Ovary (tissue), 10 donors: Measurements from ENCODE around the gene SHLD3. TPM values are rescaled to one million over a fixed set of nuclear protein-coding genes. Genes with fewer than 3 reads are reported as not detected.
"Not testable (repeated sequence)": the region's sequence is repeated elsewhere in the genome, so short reads cannot be mapped to it uniquely, and the experiment has no call there.

Experiments
- DNase-seq, 5 donors: peaks; one replicate each; pipeline ENCODE4 v3.0.0-alpha.2; 2019 to 2020
- H3K27ac ChIP-seq, 2 donors: fragments of 200-600 bp; one replicate each; pipeline versions ENCODE4 v1.5.1 to v1.8.0; 2019 to 2022
- H3K27me3 ChIP-seq: fragments of 200-600 bp; one replicate; pipeline ENCODE4 v1.8.0; 2022
- H3K36me3 ChIP-seq: fragments of 200-600 bp; sonication (generic); one replicate; pipeline ENCODE4 v1.5.1; 2019
- H3K4me1 ChIP-seq: one replicate; pipeline ENCODE4 v1.8.1; 2013; ENCODE audit warnings: mild to moderate bottlenecking, moderate library complexity; ENCODE audit not compliant: insufficient read depth
- H3K4me3 ChIP-seq: fragments of 200-600 bp; sonication (generic); one replicate; pipeline ENCODE4 v1.5.1; 2017
- H3K9me3 ChIP-seq, 2 donors: fragments of 200-600 bp in 1 of 2; sonication (generic) in 1 of 2; one replicate each; pipeline versions ENCODE4 v1.5.1 to v1.8.1; 2013 to 2019; ENCODE audit warnings: mild to moderate bottlenecking in 1 of 2, moderate library complexity in 1 of 2
- EP300 ChIP-seq: sonication (generic); formaldehyde crosslinking; IDR thresholded peaks from one replicate; pipeline ENCODE4 v1.6.1; 2017; ENCODE audit warnings: antibody characterized with exemption
- POLR2A ChIP-seq: fragments of 450-650 bp; IDR thresholded peaks from one replicate; pipeline ENCODE4 v1.6.1; 2017; ENCODE audit warnings: antibody characterized with exemption, mild to moderate bottlenecking, moderate library complexity
- WGBS, 3 donors: extraction: QIAGEN DNeasy Blood & Tissue Kit in 1 of 3; methylation state at CpG; one replicate each; pipeline versions ENCODE4 v1.1.5 to v1.1.7; 2013 to 2017; 5-methylcytosine and 5-hydroxymethylcytosine counted together
- intact Hi-C, 4 donors: fragments of 100-400 bp; cut with DNase I; formaldehyde crosslinking; loops; one replicate each; pipeline versions ENCODE4 v1.11.0 to v1.15.1; 2022 to 2023
- long read RNA-seq, 3 donors: library from polyadenylated mRNA in 2 of 3; unstranded in 2 of 3; transcript quantifications; one replicate each; pipeline ENCODE4 v2.0.0 and lab custom pipeline, GENCODE V29; 2021 to 2026
- polyA plus RNA-seq, 2 donors: library from polyadenylated mRNA; stranded (reverse); fragments of 200-250 nt in 1 of 2; fragments of 350-450 nt in 1 of 2; fragmentation: Illumina TruSeq in 1 of 2; extraction: RNeasy Lipid Tissue Mini Kit (QIAGEN cat#74804) in 1 of 2; gene quantifications; one replicate each; pipeline ENCODE4 v1.2.3, GENCODE V29; 2013 to 2014
- total RNA-seq, 7 donors: library from RNA; depleted of rRNA in 2 of 7; stranded (reverse); fragments of >200 nt in 2 of 7; fragmentation: NEBNext Ultra II Directional in 3 of 7; extraction: Animal tissue kit (Norgen Biotek cat#: 25700) in 3 of 7; gene quantifications; one replicate each; pipeline versions ENCODE4 v1.1.0 to v1.2.4, GENCODE V29; 2016 to 2023
- TF ChIP-seq, protein P1 (sequence below), 3 donors: fragments of 450-650 bp in 2 of 3; fragments of 200-600 bp in 1 of 3; IDR thresholded peaks; one replicate each; pipeline versions ENCODE4 v1.5.1 to v1.8.0; 2016 to 2022; ENCODE audit warnings: antibody characterized with exemption in 3 of 3, mild to moderate bottlenecking in 1 of 3
- donor health status: DM: no; HTN: no; CAD: no; lungs with moderate emphysema.
- donor health status: DM: no; HTN: no; CAD: no.
- donor health status: Bipolar disorder and iron deficiency.
- donor health status: DM: yes; HTN: yes; CAD: no.
- donor health status: DM: no; HTN: no; CAD: no.
- donor health status: DM: yes; HTN: yes; CAD: no.

SHLD3 gene, protein sequence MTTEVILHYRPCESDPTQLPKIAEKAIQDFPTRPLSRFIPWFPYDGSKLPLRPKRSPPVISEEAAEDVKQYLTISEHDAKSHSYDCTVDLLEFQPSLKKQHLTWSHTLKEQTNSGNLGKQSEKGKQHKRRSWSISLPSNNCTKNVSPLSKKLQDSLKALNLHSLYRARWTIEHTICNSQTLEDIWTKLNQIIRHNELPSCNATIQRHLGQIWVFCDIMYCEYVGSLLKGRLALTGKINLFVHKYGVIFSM
- 1 to 10 TPM; 1.6 to 3.3 (median 2.6) TPM for total RNA-seq
- 1 to 10 TPM; 1.2 to 1.6 TPM for polyA plus RNA-seq
- long read RNA-seq, donor 1, partial matches to known transcripts, result 0 of 2 reads
- long read RNA-seq, donor 1, other reads (novel, unspliced or antisense), result 0 of 2 reads
- long read RNA-seq, donor 2, result 0 reads
- long read RNA-seq, donor 3, partial matches to known transcripts, result 0 of 3 reads
- long read RNA-seq, donor 3, other reads (novel, unspliced or antisense), result 1 of 3 reads

DNA sequence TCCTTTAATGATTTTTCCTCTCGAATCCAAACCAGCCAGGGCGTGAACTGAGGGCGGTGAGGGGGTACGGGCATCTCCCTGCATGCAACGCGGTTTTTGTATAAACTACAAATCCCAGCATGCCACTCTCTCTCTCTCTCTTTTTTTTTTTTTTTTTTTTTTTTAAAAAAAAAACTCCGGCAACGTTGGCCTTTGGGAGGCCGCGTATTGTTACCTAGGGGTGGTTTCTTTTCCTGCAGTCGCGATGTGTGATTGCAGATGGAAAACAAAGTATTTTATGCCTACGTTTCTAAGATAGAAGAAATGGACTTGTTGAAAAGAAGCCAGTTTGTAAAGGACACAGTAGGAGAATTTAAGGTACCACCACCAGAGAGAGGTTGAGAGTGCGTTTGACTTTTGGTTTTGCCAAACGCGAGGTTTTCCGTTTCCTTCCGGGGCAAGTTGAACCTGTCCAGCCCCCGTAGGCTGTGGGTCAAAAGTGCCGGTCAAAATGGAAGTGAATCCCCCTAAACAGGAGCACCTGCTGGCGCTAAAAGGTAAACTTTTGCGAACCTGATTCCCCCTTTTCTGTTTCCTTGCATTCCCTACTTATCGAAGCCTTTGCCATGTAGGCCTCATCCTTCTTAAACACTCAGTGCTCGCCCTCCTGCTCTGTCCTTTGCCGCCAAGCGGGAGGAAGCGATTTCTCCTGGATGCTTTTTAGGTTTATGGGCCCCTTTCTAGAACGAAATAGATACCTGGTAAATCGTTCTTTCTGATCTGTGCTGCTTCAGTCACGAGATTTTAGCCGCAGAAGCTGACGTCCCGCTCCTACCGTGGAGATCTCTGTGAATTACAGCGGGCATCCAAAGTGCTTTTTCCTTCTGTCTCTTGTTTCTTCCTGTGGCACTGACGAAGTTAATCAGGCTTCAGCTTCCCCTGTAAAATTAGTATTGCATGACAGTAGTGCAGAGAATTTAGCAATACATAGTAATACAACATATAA is at the start of gene SHLD3, which contains the start of gene TRAPPC13:
SHLD3 (plus strand) TSS at position 457 of the 985 bp plus-strand sequence. CDS start 4,561 bp downstream, outside the sequence.
TRAPPC13 (plus strand) TSS at position 457 of the 985 bp plus-strand sequence; CDS start at position 491, 34 bp downstream.
- H3K4me3 ChIP-seq, result peak within 1 kb of the TSS; percentile 65
- H3K27me3 ChIP-seq, result no peaks in the 10 kb centered on the region
- no peaks in the 10 kb centered on the region for H3K9me3 ChIP-seq
- DNase-seq, result peak; percentile 81 to 86 (median 82)
- H3K4me1 ChIP-seq, result peaks cover 9% of the 10 kb centered on the region
- intact Hi-C loops, result no loop called here
- peak within 1 kb of the TSS; percentile 68 to 76 for H3K27ac ChIP-seq
- 0% methylated on average over 36 of the region's 36 CpGs for WGBS, 3 donors
- TF ChIP-seq POLR2A (no peak), EP300 (no peak)
- TF ChIP-seq, protein P1, sequence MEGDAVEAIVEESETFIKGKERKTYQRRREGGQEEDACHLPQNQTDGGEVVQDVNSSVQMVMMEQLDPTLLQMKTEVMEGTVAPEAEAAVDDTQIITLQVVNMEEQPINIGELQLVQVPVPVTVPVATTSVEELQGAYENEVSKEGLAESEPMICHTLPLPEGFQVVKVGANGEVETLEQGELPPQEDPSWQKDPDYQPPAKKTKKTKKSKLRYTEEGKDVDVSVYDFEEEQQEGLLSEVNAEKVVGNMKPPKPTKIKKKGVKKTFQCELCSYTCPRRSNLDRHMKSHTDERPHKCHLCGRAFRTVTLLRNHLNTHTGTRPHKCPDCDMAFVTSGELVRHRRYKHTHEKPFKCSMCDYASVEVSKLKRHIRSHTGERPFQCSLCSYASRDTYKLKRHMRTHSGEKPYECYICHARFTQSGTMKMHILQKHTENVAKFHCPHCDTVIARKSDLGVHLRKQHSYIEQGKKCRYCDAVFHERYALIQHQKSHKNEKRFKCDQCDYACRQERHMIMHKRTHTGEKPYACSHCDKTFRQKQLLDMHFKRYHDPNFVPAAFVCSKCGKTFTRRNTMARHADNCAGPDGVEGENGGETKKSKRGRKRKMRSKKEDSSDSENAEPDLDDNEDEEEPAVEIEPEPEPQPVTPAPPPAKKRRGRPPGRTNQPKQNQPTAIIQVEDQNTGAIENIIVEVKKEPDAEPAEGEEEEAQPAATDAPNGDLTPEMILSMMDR (IDR thresholded peaks at IDR 0.05), result no peak
- no peaks in the 10 kb centered on the region for H3K36me3 ChIP-seq

DNA sequence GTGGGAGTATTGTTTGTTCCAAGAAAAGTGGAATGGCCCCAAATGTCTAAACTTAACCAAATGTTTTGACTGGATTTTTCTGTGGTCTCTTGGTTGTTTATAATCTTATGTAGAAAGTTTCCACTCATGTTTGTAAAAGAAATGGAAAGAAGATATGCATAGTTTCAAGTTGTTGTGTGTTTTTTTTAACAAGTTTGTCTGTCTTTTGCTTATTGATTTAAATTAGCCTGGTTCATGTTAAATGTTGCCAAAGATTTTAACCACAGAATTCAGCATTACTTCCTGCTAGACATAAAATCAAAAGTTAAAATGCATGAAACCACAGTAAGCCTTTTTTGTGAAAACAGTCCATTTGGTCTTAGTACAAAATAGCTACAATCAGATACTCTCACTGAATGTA is 47.7 kb upstream of the SHLD3 start:
- H3K27ac ChIP-seq, result no peak overlapping the region
- TF ChIP-seq, protein P1 (IDR thresholded peaks at IDR 0.05), result no peak
- TF ChIP-seq EP300 (no peak), POLR2A (no peak)
- H3K4me3 ChIP-seq, result no peak overlapping the region
- H3K36me3 ChIP-seq, result no peaks in the 10 kb centered on the region
- no peaks in the 10 kb centered on the region for H3K27me3 ChIP-seq
- intact Hi-C loops, result no loop called here
- no peaks in the 10 kb centered on the region for H3K9me3 ChIP-seq
- DNase-seq, result no peak
- H3K4me1 ChIP-seq, result no peaks in the 10 kb centered on the region

DNA sequence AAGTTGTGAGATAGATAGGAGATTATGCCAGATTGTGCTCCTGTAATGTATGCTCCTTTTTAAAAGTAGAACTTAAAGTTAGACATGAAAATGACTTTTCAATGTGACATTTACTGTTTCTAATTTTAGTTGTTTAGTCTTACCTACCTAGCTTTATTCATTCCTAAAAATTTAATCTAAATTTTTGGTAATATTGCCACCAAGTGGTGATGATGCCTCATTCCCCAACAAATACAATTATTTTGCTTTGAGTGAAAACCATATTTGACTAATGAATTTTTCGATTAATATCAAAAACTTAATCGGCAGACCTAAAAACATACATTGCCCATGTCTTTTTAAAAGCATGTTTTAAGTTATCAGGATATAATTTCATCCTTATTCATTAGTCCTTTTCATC is 36.1 kb upstream of the SHLD3 start:
- DNase-seq, result no peak
- TF ChIP-seq, protein P1 (IDR thresholded peaks at IDR 0.05), result no peak
- TF ChIP-seq EP300, result no peak
- TF ChIP-seq POLR2A, result no peak
- Histone ChIP-seq H3K4me3 (no peak overlapping the region), H3K4me1 (no peaks in the 10 kb centered on the region), H3K36me3 (no peaks in the 10 kb centered on the region), H3K27ac (no peak overlapping the region), H3K27me3 (no peaks in the 10 kb centered on the region), H3K9me3 (no peaks in the 10 kb centered on the region)
- WGBS, 3 donors, result 63 to 83% (median 66%) methylated on average over 2 of the region's 2 CpGs
- intact Hi-C loops, result no loop called here

DNA sequence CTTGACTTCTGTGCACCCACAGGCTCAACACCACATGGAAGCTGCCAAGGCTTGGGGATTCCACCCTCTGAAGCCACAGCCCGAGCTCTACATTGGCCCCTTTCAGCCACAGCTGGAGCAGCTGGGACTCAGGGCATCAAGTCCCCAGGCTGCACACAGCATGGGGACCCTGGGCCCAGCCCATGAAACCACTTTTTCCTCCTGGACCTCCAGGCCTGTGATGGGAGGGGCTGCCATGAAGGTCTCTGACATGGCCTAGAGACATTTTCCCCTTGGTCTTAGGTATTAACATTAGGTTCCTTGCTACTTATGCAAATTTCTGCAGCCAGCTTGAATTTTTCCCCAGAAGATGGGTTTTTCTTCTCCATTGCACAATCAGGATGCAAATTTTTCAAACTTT is 23.1 kb upstream of the SHLD3 start:
- not testable (repeated sequence) for H3K36me3 ChIP-seq

More for the DNA sequence above, 23.1 kb upstream of the SHLD3 start:
- H3K27ac ChIP-seq, H3K4me1 ChIP-seq, intact Hi-C loops, DNase-seq, H3K27me3 ChIP-seq, H3K4me3 ChIP-seq, H3K9me3 ChIP-seq: not testable (repeated sequence)
- 94 to 100% (median 94%) methylated on average over 1 of the region's 1 CpG for WGBS, 3 donors
